T-cell (primary cell): ENCODE results near the gene NAP1L5. TPM values are rescaled to one million over a fixed set of nuclear protein-coding genes. Genes with fewer than 3 reads are reported as not detected.
A peak's percentile ranks its signal among the peaks of the same experiment; 100 is the strongest.

Source experiments
- ATAC-seq, 4 experiments: fragments of 200-7000 bp in 3 of 4; fragments of 150-1000 bp in 1 of 4; cut with Tn5 transposase; replicated peaks in 1 of 4; 1 replicate in 3 of 4; 2 replicates in 1 of 4; pipeline ENCODE4 v1.10.0; 2021; ENCODE audit warnings: moderate library complexity in 3 of 4, mild to moderate bottlenecking in 2 of 4, moderate number of reproducible peaks in 1 of 4
- CTCF ChIA-PET, 2 donors: fragments of 300-600 bp; sonication (Branson Sonifier 250); formaldehyde crosslinking; loops; one replicate each; lab custom pipeline; 2022; ENCODE audit warnings: antibody characterized with exemption in 2 of 2; lab: Charles Lee
- POLR2A ChIA-PET, 2 donors: fragments of 300-600 bp; sonication (Branson Sonifier 250); formaldehyde crosslinking; loops; one replicate each; lab custom pipeline; 2022; ENCODE audit warnings: antibody characterized with exemption in 2 of 2; lab: Charles Lee
- DNase-seq, 35 experiments: peaks; one replicate each; pipeline versions ENCODE4 v3.0.0 to v3.0.0-alpha.2; 2013 to 2023
- H3K27ac ChIP-seq: one replicate; pipeline ENCODE4 v1.5.1; 2013; ENCODE audit warnings: low read length
- H3K27me3 ChIP-seq, 2 experiments: replicated peaks in 1 of 2; 1 replicate in 1 of 2; 2 replicates in 1 of 2; pipeline versions ENCODE4 v1.6.1 to v1.7.0; 2013; ENCODE audit warnings: low read length in 1 of 2, mixed read lengths in 1 of 2; ENCODE audit not compliant: control insufficient read depth in 2 of 2, insufficient read depth in 2 of 2; ENCODE audit errors: extremely low read depth in 1 of 2
- H3K36me3 ChIP-seq, 2 donors: 1 replicate in 1 of 2; 2 replicates in 1 of 2; pipeline versions ENCODE4 v1.6.1 to v1.7.0; 2013; ENCODE audit warnings: low read length in 1 of 2; ENCODE audit not compliant: control insufficient read depth in 2 of 2, insufficient read depth in 1 of 2; ENCODE audit errors: extremely low read depth in 1 of 2
- H3K4me1 ChIP-seq, 2 experiments: 1 replicate in 1 of 2; 2 replicates in 1 of 2; pipeline versions ENCODE4 v1.6.1 to v1.7.0; 2013; ENCODE audit warnings: low read length in 2 of 2, mixed read lengths in 1 of 2; ENCODE audit not compliant: insufficient read depth in 2 of 2, control insufficient read depth in 1 of 2; ENCODE audit errors: extremely low read depth in 1 of 2
- H3K4me3 ChIP-seq, 2 donors: 1 replicate in 1 of 2; 2 replicates in 1 of 2; pipeline versions ENCODE4 v1.5.1 to v1.7.0; 2013; ENCODE audit warnings: mild to moderate bottlenecking in 2 of 2, low read length in 1 of 2, moderate library complexity in 1 of 2; ENCODE audit not compliant: control insufficient read depth in 1 of 2; ENCODE audit errors: extremely low read depth in 1 of 2
- H3K9me3 ChIP-seq: 2 replicates; pipeline ENCODE4 v1.7.0; 2013
- H3K27ac Mint-ChIP-seq, 2 donors: one replicate each; pipeline ENCODE4 v1.8.0; 2020 to 2021; ENCODE audit warnings: mild to moderate bottlenecking in 2 of 2, mixed read lengths in 2 of 2
- H3K27me3 Mint-ChIP-seq, 2 donors: one replicate each; pipeline ENCODE4 v1.8.0; 2021 to 2022; ENCODE audit warnings: mixed read lengths in 2 of 2
- H3K36me3 Mint-ChIP-seq: one replicate; pipeline ENCODE4 v1.8.0; 2021; ENCODE audit warnings: mixed read lengths
- H3K4me1 Mint-ChIP-seq, 3 donors: one replicate each; pipeline ENCODE4 v1.8.0; 2020 to 2022; ENCODE audit warnings: mixed read lengths in 3 of 3, mild to moderate bottlenecking in 1 of 3
- H3K4me3 Mint-ChIP-seq, 3 donors: one replicate each; pipeline ENCODE4 v1.8.0; 2020 to 2022; ENCODE audit warnings: mild to moderate bottlenecking in 3 of 3, mixed read lengths in 3 of 3, moderate library complexity in 3 of 3
- H3K9me3 Mint-ChIP-seq, 3 donors: one replicate each; pipeline ENCODE4 v1.8.0; 2020 to 2022; ENCODE audit warnings: mixed read lengths in 3 of 3
- WGBS: methylation state at CpG from one replicate; pipeline ENCODE4 v1.1.5; 2013; ENCODE audit warnings: missing lambda C conversion rate; ENCODE audit not compliant: insufficient coverage; 5-methylcytosine and 5-hydroxymethylcytosine counted together
- total RNA-seq, 35 experiments: library from RNA in 6 of 35; stranded (reverse) in 6 of 35; fragments of 120-200 nt in 1 of 35; gene quantifications; one replicate each; pipeline versions ENCODE4 v1.2.1 to v1.2.4 and lab custom pipeline; 2013 to 2026

NAP1L5 gene
- total RNA-seq, 5 donors from 2014 or later (not counting 1 experiment from before 2014, with no cell fraction given) = 1.2 to 10.4 (median 2.3) TPM

GRCh38 chr4:88725986-88726385, 28.4 kb upstream of the NAP1L5 start:
- Mint-ChIP-seq H3K27me3 (no peaks in the 10 kb centered on the region), H3K4me3 (no peak overlapping the region), H3K36me3 (peaks cover 43% of the 10 kb centered on the region), H3K4me1 (no peaks in the 10 kb centered on the region), H3K27ac (no peak overlapping the region), H3K9me3 (no peaks in the 10 kb centered on the region)
- no CpG with 5 or more reads among the region's 2 CpGs for WGBS
- Histone ChIP-seq H3K27ac (no peak overlapping the region), H3K4me3 (no peak overlapping the region), H3K36me3 (peaks cover 9 to 65% of the 10 kb centered on the region in 2 donors), H3K9me3 (no peaks in the 10 kb centered on the region), H3K27me3 (no peaks in the 10 kb centered on the region), H3K4me1 (no peaks in the 10 kb centered on the region)
- DNase-seq = no peak
- ATAC-seq = no peak
- ChIA-PET POLR2A (interaction anchor here (0.6 to 1.4 kb wide), 3 partner anchors 8 to 29 kb away, joined by 3 read pairs; no protein-coding TSS in a partner anchor), CTCF (interaction anchor here in 1 of 2 donors (0.6 kb wide), 1 partner anchor 410 kb away, joined by 3 read pairs; no protein-coding TSS in a partner anchor)

- WGBS = 94% methylated on average over 3 of the region's 4 CpGs
- CTCF ChIA-PET = no interaction called here
- H3K36me3 Mint-ChIP-seq = peaks cover 48% of the 10 kb centered on the region
These were observed 27.5 kb upstream of the NAP1L5 start for GRCh38 chr4:88725143-88725542.

GRCh38 chr4:88724406-88724805, 26.8 kb upstream of the NAP1L5 start:
- ChIA-PET POLR2A (no interaction called here), CTCF (no interaction called here)
- Mint-ChIP-seq H3K27ac (no peak overlapping the region), H3K27me3 (no peaks in the 10 kb centered on the region), H3K36me3 (peaks cover 54% of the 10 kb centered on the region), H3K9me3 (no peaks in the 10 kb centered on the region), H3K4me1 (no peaks in the 10 kb centered on the region), H3K4me3 (no peak overlapping the region)
- no peaks in the 10 kb centered on the region for H3K4me1 ChIP-seq
- no peaks in the 10 kb centered on the region for H3K9me3 ChIP-seq
- H3K36me3 ChIP-seq = peaks cover 9 to 74% of the 10 kb centered on the region in 2 donors
- no peaks in the 10 kb centered on the region for H3K27me3 ChIP-seq
- ATAC-seq (no peak), DNase-seq (no peak)
- no peak overlapping the region for H3K27ac ChIP-seq
- WGBS = 100% methylated on average over 2 of the region's 2 CpGs
- H3K4me3 ChIP-seq = no peak overlapping the region

More at GRCh38 chr4:88725143-88725542, 27.5 kb upstream of the NAP1L5 start:
- Histone ChIP-seq H3K36me3 (peaks cover 9 to 73% of the 10 kb centered on the region in 2 donors), H3K27ac (no peak overlapping the region), H3K9me3 (no peaks in the 10 kb centered on the region), H3K4me1 (no peaks in the 10 kb centered on the region), H3K4me3 (no peak overlapping the region), H3K27me3 (no peaks in the 10 kb centered on the region)
- H3K4me1 Mint-ChIP-seq = no peaks in the 10 kb centered on the region
- no peaks in the 10 kb centered on the region for H3K9me3 Mint-ChIP-seq
- ATAC-seq (no peak), DNase-seq (no peak)
- H3K4me3 Mint-ChIP-seq = no peak overlapping the region
- H3K27me3 Mint-ChIP-seq = no peaks in the 10 kb centered on the region
- no peak overlapping the region for H3K27ac Mint-ChIP-seq
- POLR2A ChIA-PET = interaction anchor here (1.1 to 1.4 kb wide), 2 partner anchors 16 to 30 kb away, joined by 3 to 5 read pairs; no protein-coding TSS in a partner anchor

- peaks cover 13 to 75% of the 10 kb centered on the region in 2 donors for H3K36me3 ChIP-seq
- CTCF ChIA-PET = no interaction called here
These were observed 25.2 kb upstream of the NAP1L5 start for GRCh38 chr4:88722828-88723227.

GRCh38 chr4:88722276-88722780, 24.7 kb upstream of the NAP1L5 start:
- WGBS = 84% methylated on average over 5 of the region's 10 CpGs
- Histone ChIP-seq H3K27me3 (no peaks in the 10 kb centered on the region), H3K9me3 (peaks cover under 1% of the 10 kb centered on the region), H3K4me3 (no peak overlapping the region), H3K36me3 (peaks cover 11 to 76% of the 10 kb centered on the region in 2 donors), H3K4me1 (no peaks in the 10 kb centered on the region), H3K27ac (no peak overlapping the region)
- DNase-seq (no peak), ATAC-seq (no peak)
- Mint-ChIP-seq H3K4me3 (no peak overlapping the region), H3K9me3 (peaks cover 3 to 4% (median 4%) of the 10 kb centered on the region in 3 donors), H3K27ac (no peak overlapping the region), H3K27me3 (no peaks in the 10 kb centered on the region), H3K36me3 (peaks cover 53% of the 10 kb centered on the region), H3K4me1 (no peaks in the 10 kb centered on the region)
- ChIA-PET POLR2A (interaction anchor here in 1 of 2 donors (0.5 kb wide), 1 partner anchor 137 kb away, joined by 3 read pairs; no protein-coding TSS in a partner anchor), CTCF (no interaction called here)

More at GRCh38 chr4:88722828-88723227, 25.2 kb upstream of the NAP1L5 start:
- Histone ChIP-seq H3K4me3 (no peak overlapping the region), H3K4me1 (no peaks in the 10 kb centered on the region), H3K9me3 (no peaks in the 10 kb centered on the region), H3K27ac (no peak overlapping the region), H3K27me3 (no peaks in the 10 kb centered on the region)
- Mint-ChIP-seq H3K27me3 (no peaks in the 10 kb centered on the region), H3K4me1 (no peaks in the 10 kb centered on the region), H3K9me3 (no peaks in the 10 kb centered on the region), H3K4me3 (no peak overlapping the region), H3K27ac (no peak overlapping the region), H3K36me3 (peaks cover 53% of the 10 kb centered on the region)
- WGBS = 100% methylated on average over 2 of the region's 2 CpGs
- DNase-seq (no peak), ATAC-seq (no peak)
- POLR2A ChIA-PET = interaction anchor here in 1 of 2 donors (0.5 to 0.6 kb wide), 2 partner anchors 9 to 136 kb away, joined by 3 to 4 read pairs; no protein-coding TSS in a partner anchor

- Histone ChIP-seq H3K27ac (no peak overlapping the region), H3K4me1 (no peaks in the 10 kb centered on the region), H3K27me3 (no peaks in the 10 kb centered on the region), H3K4me3 (no peak overlapping the region), H3K9me3 (peaks cover 5% of the 10 kb centered on the region), H3K36me3 (peaks cover 11 to 74% of the 10 kb centered on the region in 2 donors)
- no peaks in the 10 kb centered on the region for H3K4me1 Mint-ChIP-seq
- DNase-seq (no peak), ATAC-seq (peak in 2 of 4 experiments; percentile 20 to 37)
- H3K9me3 Mint-ChIP-seq = peaks cover 11 to 18% (median 13%) of the 10 kb centered on the region in 3 donors
- H3K27me3 Mint-ChIP-seq = no peaks in the 10 kb centered on the region
- H3K36me3 Mint-ChIP-seq = peaks cover 58% of the 10 kb centered on the region
- ChIA-PET CTCF (interaction anchor here in 1 of 2 donors (0.6 kb wide), 1 partner anchor 279 kb away, joined by 4 read pairs; no protein-coding TSS in a partner anchor), POLR2A (no interaction called here)
- peak overlapping the region in 1 of 2 donors; percentile 12 for H3K27ac Mint-ChIP-seq
- WGBS = 92% methylated on average over 8 of the region's 10 CpGs
- no peak overlapping the region for H3K4me3 Mint-ChIP-seq
These were observed 23.1 kb upstream of the NAP1L5 start for GRCh38 chr4:88720451-88721428.
